ENCODE measurements around the gene GBX1. TPM values are rescaled to one million over a fixed set of nuclear protein-coding genes. Genes with fewer than 3 reads are reported as not detected.

Gene GBX1
- total RNA-seq, 1 donor from 2014 or later = 0.41 TPM

DNA sequence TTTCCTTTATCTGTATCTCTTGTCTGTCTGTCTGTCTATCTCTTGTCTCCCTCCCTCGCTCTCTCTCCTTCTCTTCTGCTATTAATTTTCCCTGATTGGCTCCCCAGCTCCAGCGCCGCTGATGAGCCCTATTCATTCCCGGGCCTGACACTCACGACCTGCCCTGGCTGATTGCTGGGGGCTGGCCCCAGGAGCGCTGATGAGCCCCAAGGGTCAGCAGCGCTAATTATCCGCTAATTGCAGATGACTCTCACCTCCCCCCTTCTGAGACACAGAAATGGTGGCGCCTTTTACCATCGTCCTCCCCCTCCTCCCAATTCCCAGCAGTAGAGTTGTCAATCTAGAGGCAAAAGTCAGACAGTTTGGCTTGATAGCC lies 1.3 kb upstream of the GBX1 start:
- TF ChIP-seq, protein P1, sequence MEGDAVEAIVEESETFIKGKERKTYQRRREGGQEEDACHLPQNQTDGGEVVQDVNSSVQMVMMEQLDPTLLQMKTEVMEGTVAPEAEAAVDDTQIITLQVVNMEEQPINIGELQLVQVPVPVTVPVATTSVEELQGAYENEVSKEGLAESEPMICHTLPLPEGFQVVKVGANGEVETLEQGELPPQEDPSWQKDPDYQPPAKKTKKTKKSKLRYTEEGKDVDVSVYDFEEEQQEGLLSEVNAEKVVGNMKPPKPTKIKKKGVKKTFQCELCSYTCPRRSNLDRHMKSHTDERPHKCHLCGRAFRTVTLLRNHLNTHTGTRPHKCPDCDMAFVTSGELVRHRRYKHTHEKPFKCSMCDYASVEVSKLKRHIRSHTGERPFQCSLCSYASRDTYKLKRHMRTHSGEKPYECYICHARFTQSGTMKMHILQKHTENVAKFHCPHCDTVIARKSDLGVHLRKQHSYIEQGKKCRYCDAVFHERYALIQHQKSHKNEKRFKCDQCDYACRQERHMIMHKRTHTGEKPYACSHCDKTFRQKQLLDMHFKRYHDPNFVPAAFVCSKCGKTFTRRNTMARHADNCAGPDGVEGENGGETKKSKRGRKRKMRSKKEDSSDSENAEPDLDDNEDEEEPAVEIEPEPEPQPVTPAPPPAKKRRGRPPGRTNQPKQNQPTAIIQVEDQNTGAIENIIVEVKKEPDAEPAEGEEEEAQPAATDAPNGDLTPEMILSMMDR (conservative IDR thresholded peaks at IDR 0.05) = no peak
- Mint-ChIP-seq H3K27me3 (peaks cover 45% of the 10 kb centered on the region), H3K27ac (no peak overlapping the region), H3K36me3 (no peaks in the 10 kb centered on the region), H3K4me3 (peak overlapping the region; percentile 84), H3K4me1 (ENCODE audit: unreplicated experiment) (peaks cover 17% of the 10 kb centered on the region), H3K9me3 (peaks cover 11% of the 10 kb centered on the region)
- peak; percentile 62 for DNase-seq (ENCODE audit: extremely low spot score, unreplicated experiment)

- Mint-ChIP-seq H3K4me1 (ENCODE audit: unreplicated experiment) (peaks cover 17% of the 10 kb centered on the region), H3K4me3 (peak overlapping the region; percentile 84), H3K9me3 (peaks cover 8% of the 10 kb centered on the region), H3K27me3 (peaks cover 41% of the 10 kb centered on the region), H3K36me3 (no peaks in the 10 kb centered on the region), H3K27ac (no peak overlapping the region)
- peak; percentile 72 for DNase-seq (ENCODE audit: extremely low spot score, unreplicated experiment)
- TF ChIP-seq, protein P1 (conservative IDR thresholded peaks at IDR 0.05) = peak; percentile 78
Observed at GRCh38 chr7:151168003-151168786, 701 bp upstream of the GBX1 start.

DNA sequence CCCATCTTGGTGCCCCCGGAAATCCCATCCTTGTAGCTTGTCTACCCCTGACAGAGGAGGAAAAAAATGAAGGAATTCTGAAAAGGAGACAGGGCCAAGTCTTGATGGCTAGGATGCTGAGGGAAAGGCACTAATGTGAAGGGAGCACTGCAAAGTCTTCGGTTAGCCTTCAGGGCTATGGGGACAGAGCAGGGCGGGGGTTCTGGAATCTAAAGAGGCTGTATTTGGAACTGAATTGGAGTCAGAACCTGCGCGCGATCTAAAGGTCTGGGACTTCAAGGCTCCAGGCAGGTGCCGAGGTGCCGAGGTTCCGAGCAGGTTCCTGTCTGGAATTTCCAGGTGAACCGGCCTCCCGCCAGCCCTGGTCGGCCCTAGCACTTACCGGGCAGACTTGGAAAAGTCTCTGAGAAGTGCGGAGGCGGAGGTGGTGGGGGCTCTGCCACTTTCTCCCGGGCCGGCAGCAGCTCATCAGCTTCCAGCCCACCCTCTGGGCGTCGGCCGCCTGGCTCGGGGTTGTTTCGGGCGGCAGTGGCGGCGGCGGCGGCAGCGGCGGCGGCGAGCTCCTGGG lies 781 bp downstream of the GBX1 start:
- DNase-seq (ENCODE audit: extremely low spot score, unreplicated experiment) = peak; percentile 67
- Mint-ChIP-seq H3K4me1 (ENCODE audit: unreplicated experiment) (peaks cover 9% of the 10 kb centered on the region), H3K4me3 (peak overlapping the region; percentile 78), H3K36me3 (no peaks in the 10 kb centered on the region), H3K27ac (no peak overlapping the region), H3K9me3 (no peaks in the 10 kb centered on the region), H3K27me3 (peaks cover 29% of the 10 kb centered on the region)
- TF ChIP-seq, protein P1 (conservative IDR thresholded peaks at IDR 0.05) = no peak

GRCh38 chr7:151161757-151162156 lies 5.7 kb downstream of the GBX1 start:
- Mint-ChIP-seq H3K9me3 (no peaks in the 10 kb centered on the region), H3K36me3 (no peaks in the 10 kb centered on the region), H3K27me3 (peaks cover 13% of the 10 kb centered on the region), H3K27ac (no peak overlapping the region), H3K4me1 (ENCODE audit: unreplicated experiment) (no peaks in the 10 kb centered on the region), H3K4me3 (no peak overlapping the region)
- no peak for DNase-seq (ENCODE audit: extremely low spot score, unreplicated experiment)
- TF ChIP-seq, protein P1 (conservative IDR thresholded peaks at IDR 0.05) = no peak

GRCh38 chr7:151157645-151158329 lies 9.7 kb downstream of the GBX1 start:
- Mint-ChIP-seq H3K36me3 (no peaks in the 10 kb centered on the region), H3K27me3 (peaks cover 25% of the 10 kb centered on the region), H3K4me1 (ENCODE audit: unreplicated experiment) (peaks cover 7% of the 10 kb centered on the region), H3K27ac (no peak overlapping the region), H3K9me3 (no peaks in the 10 kb centered on the region), H3K4me3 (no peak overlapping the region)
- DNase-seq (ENCODE audit: extremely low spot score, unreplicated experiment) = no peak
- TF ChIP-seq, protein P1 (conservative IDR thresholded peaks at IDR 0.05) = no peak

All from type B pancreatic cell (in vitro differentiated cells).